Nephron (organoid): ENCODE measurements around the gene PA2G4.

Source experiments
- H3K27ac Mint-ChIP-seq, 3 experiments: 2 replicates each; pipeline ENCODE4 v1.8.0; 2020; ENCODE audit warnings: mixed read lengths in 3 of 3, mild to moderate bottlenecking in 2 of 3, moderate library complexity in 1 of 3
- H3K27me3 Mint-ChIP-seq: 2 replicates; pipeline ENCODE4 v1.8.0; 2021; ENCODE audit warnings: low read depth, mild to moderate bottlenecking, moderate library complexity, mixed read lengths
- H3K36me3 Mint-ChIP-seq: 2 replicates; pipeline ENCODE4 v1.8.0; 2020; ENCODE audit warnings: low read depth, mixed read lengths
- H3K4me1 Mint-ChIP-seq: 2 replicates; pipeline ENCODE4 v1.8.0; 2020; ENCODE audit warnings: mixed read lengths
- H3K4me3 Mint-ChIP-seq, 3 experiments: 2 replicates each; pipeline ENCODE4 v1.8.0; 2020; ENCODE audit warnings: mild to moderate bottlenecking in 3 of 3, mixed read lengths in 3 of 3, moderate library complexity in 2 of 3
- H3K9me3 Mint-ChIP-seq: 2 replicates; pipeline ENCODE4 v1.8.0; 2020; ENCODE audit warnings: mixed read lengths
- CTCF ChIP-seq, 3 experiments: fragments of 200-600 bp; sonication (generic); IDR thresholded peaks; one replicate each; pipeline ENCODE4 v1.5.0; 2021; ENCODE audit warnings: antibody characterized with exemption in 3 of 3; ENCODE audit not compliant: unreplicated experiment in 3 of 3

PA2G4 gene

GRCh38 chr12:56103823-56104108 lies 593 bp upstream of the PA2G4 start:
- Mint-ChIP-seq H3K36me3 (peaks cover 43% of the 10 kb centered on the region), H3K27me3 (peaks cover 3% of the 10 kb centered on the region)

GRCh38 chr12:56104815-56105608 lies 653 bp downstream of the PA2G4 start:
- peak overlapping the region; percentile 93 to 95 (median 94) for H3K4me3 Mint-ChIP-seq
- no peaks in the 10 kb centered on the region for H3K9me3 Mint-ChIP-seq
- H3K27me3 Mint-ChIP-seq: no peaks in the 10 kb centered on the region
- peak in 1 of 3 experiments; percentile 9 for TF ChIP-seq CTCF (IDR thresholded peaks at IDR 0.05; ENCODE audit: unreplicated experiment in 3 of 3)
- H3K36me3 Mint-ChIP-seq: peaks cover 44% of the 10 kb centered on the region
- peaks cover 32% of the 10 kb centered on the region for H3K4me1 Mint-ChIP-seq
- peak overlapping the region; percentile 90 to 97 (median 97) for H3K27ac Mint-ChIP-seq

More at GRCh38 chr12:56103823-56104108, 593 bp upstream of the PA2G4 start:
- Mint-ChIP-seq H3K27ac (peak overlapping the region; percentile 90 to 97 (median 97)), H3K9me3 (no peaks in the 10 kb centered on the region), H3K4me3 (peak overlapping the region; percentile 93 to 95 (median 94)), H3K4me1 (peaks cover 32% of the 10 kb centered on the region)
- TF ChIP-seq CTCF (IDR thresholded peaks at IDR 0.05; ENCODE audit: unreplicated experiment in 3 of 3): no peak

- peaks cover 48% of the 10 kb centered on the region for H3K36me3 Mint-ChIP-seq
- TF ChIP-seq CTCF (IDR thresholded peaks at IDR 0.05; ENCODE audit: unreplicated experiment in 3 of 3): no peak
- peak overlapping the region; percentile 93 to 95 (median 94) for H3K4me3 Mint-ChIP-seq
- H3K9me3 Mint-ChIP-seq: no peaks in the 10 kb centered on the region
- peaks cover 32% of the 10 kb centered on the region for H3K4me1 Mint-ChIP-seq
- peak overlapping the region; percentile 90 to 97 (median 97) for H3K27ac Mint-ChIP-seq
- H3K27me3 Mint-ChIP-seq: no peaks in the 10 kb centered on the region
Measured at GRCh38 chr12:56105609-56105902, 1.2 kb downstream of the PA2G4 start.

GRCh38 chr12:56107242-56107641 lies 2.9 kb downstream of the PA2G4 start:
- TF ChIP-seq CTCF (IDR thresholded peaks at IDR 0.05; ENCODE audit: unreplicated experiment in 3 of 3): no peak
- Mint-ChIP-seq H3K4me3 (peak overlapping the region; percentile 46 to 68 (median 54)), H3K27me3 (no peaks in the 10 kb centered on the region), H3K27ac (no peak overlapping the region), H3K9me3 (no peaks in the 10 kb centered on the region), H3K36me3 (peaks cover 55% of the 10 kb centered on the region), H3K4me1 (peaks cover 32% of the 10 kb centered on the region)

GRCh38 chr12:56110571-56110970 lies 6.2 kb downstream of the PA2G4 start:
- H3K27me3 Mint-ChIP-seq: no peaks in the 10 kb centered on the region

More at GRCh38 chr12:56110571-56110970, 6.2 kb downstream of the PA2G4 start:
- Mint-ChIP-seq H3K4me3 (no peak overlapping the region), H3K27ac (no peak overlapping the region), H3K9me3 (no peaks in the 10 kb centered on the region), H3K36me3 (peaks cover 76% of the 10 kb centered on the region), H3K4me1 (peaks cover 16% of the 10 kb centered on the region)
- TF ChIP-seq CTCF (IDR thresholded peaks at IDR 0.05; ENCODE audit: unreplicated experiment in 3 of 3): no peak
